SU-DHL-6 (cell line): ENCODE measurements around the gene BBLN.

ENCODE experiments used
- CTCF ChIP-seq: fragments of 200-600 bp; sonication (generic); IDR thresholded peaks from one replicate; pipeline ENCODE4 v1.5.1; 2017; ENCODE audit warnings: antibody characterized with exemption, mild to moderate bottlenecking, low read length, moderate library complexity; ENCODE audit not compliant: insufficient read depth, poor library complexity, severe bottlenecking
- EZH2phosphoT487 ChIP-seq: fragments of 200-600 bp; sonication (generic), shearing (Covaris generic); conservative IDR thresholded peaks from 2 replicates; pipeline ENCODE4 v1.6.1; 2018; ENCODE audit warnings: mild to moderate bottlenecking, antibody characterized with exemption, low read length, moderate library complexity, mixed read lengths

DNA sequence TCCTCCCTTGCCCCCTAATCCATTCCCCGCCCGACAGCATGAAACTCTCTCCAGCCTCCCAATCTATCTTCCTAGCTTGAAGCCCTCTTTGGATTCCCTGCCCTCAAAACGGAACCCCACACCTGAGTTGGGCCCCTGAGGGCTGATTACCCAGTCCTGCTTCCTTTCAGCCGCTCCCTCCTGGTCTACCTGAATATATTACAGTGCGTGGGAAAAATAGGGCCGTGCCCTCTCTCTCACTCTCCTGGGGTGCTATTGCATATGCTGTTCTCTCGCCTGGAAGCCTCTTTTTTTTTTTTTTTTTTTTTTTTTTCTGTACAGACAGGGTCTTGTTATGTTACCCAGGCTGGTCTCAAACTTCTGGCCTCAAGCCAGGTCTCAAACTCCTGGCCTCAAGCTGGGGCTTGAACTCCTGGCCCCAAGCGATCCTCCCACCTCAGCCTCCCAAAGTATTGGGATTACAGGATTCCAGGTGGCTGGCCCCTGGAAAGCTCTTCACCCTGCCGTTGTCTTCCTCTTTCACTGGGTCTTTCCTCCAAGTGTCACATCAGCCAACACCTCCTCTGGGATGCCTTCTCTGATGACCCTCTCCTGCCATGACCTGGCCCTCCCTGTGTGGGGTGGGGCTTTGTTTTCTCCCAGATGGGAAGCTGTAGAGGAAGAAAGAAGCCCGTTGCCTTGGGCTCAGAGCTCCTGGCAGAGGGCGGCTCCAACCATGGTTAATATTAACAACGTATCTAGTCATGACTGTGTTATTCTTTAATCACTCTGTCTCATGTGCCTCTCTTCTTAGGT lies 51.3 kb downstream of the BBLN start:
- TF ChIP-seq CTCF, result no peak
- no peak for TF ChIP-seq EZH2phosphoT487
